Keratinocyte (primary cell): ENCODE data around the gene KRTAP3-2. TPM values are rescaled to one million over a fixed set of nuclear protein-coding genes. Genes with fewer than 3 reads are reported as not detected.
A peak's percentile ranks its signal among the peaks of the same experiment; 100 is the strongest.
"Not testable (repeated sequence)": the region's sequence is repeated elsewhere in the genome, so short reads cannot be mapped to it uniquely, and the experiment has no call there.

Experiments
- DNase-seq: peaks from one replicate; pipeline ENCODE4 v3.0.0-alpha.2; 2011; ENCODE audit warnings: low read depth, missing footprints, low spot score
- FAIRE-seq: peaks from 2 replicates; lab custom pipeline; 2011; peaks lifted over from hg19 to GRCh38; lab: Jason Lieb, UNC
- H2AFZ ChIP-seq: 2 replicates; pipeline ENCODE4 v1.6.0; 2012; ENCODE audit warnings: low read length, control low read depth, inconsistent platforms; ENCODE audit not compliant: control insufficient read depth
- H3K27ac ChIP-seq: 2 replicates; pipeline ENCODE4 v1.5.1; 2011; ENCODE audit warnings: low read length; ENCODE audit not compliant: control insufficient read depth, insufficient read depth
- H3K27me3 ChIP-seq: 3 replicates; pipeline ENCODE4 v1.6.0; 2011; ENCODE audit warnings: low read length; ENCODE audit not compliant: control insufficient read depth, insufficient read depth; ENCODE audit errors: extremely low read depth
- H3K36me3 ChIP-seq, 2 experiments: 2 replicates in 1 of 2; 3 replicates in 1 of 2; pipeline ENCODE4 v1.5.1; 2011; ENCODE audit warnings: low read length in 2 of 2, mild to moderate bottlenecking in 1 of 2; ENCODE audit not compliant: control insufficient read depth in 2 of 2, insufficient read depth in 2 of 2; ENCODE audit errors: extremely low read depth in 1 of 2
- H3K4me1 ChIP-seq: 3 replicates; pipeline ENCODE4 v1.5.1; 2011; ENCODE audit warnings: low read length; ENCODE audit not compliant: control insufficient read depth, insufficient read depth; ENCODE audit errors: extremely low read depth
- H3K4me2 ChIP-seq: 3 replicates; pipeline ENCODE4 v1.6.0; 2011; ENCODE audit warnings: low read depth, low read length; ENCODE audit not compliant: control insufficient read depth, insufficient read depth; ENCODE audit errors: extremely low read depth
- H3K4me3 ChIP-seq, 3 experiments: fragments of 200-600 bp in 1 of 3; sonication (generic) in 1 of 3; 2 replicates in 2 of 3; 3 replicates in 1 of 3; pipeline ENCODE4 v1.5.1; 2011 to 2016; ENCODE audit warnings: low read length in 3 of 3, mild to moderate bottlenecking in 3 of 3, control low read depth in 2 of 3, inconsistent platforms in 1 of 3, low read depth in 1 of 3, mixed read lengths in 1 of 3, mixed run types in 1 of 3, moderate library complexity in 1 of 3; ENCODE audit not compliant: control insufficient read depth in 2 of 3, insufficient read depth in 2 of 3; ENCODE audit errors: extremely low read depth in 1 of 3
- H3K79me2 ChIP-seq: 2 replicates; pipeline ENCODE4 v1.6.0; 2012; ENCODE audit warnings: low read length; ENCODE audit not compliant: control insufficient read depth, insufficient read depth
- H3K9ac ChIP-seq: 3 replicates; pipeline ENCODE4 v1.6.0; 2011; ENCODE audit warnings: low read length; ENCODE audit not compliant: control insufficient read depth, insufficient read depth; ENCODE audit errors: extremely low read depth
- H3K9me1 ChIP-seq: 3 replicates; pipeline ENCODE4 v1.6.0; 2011; ENCODE audit warnings: low read length; ENCODE audit not compliant: control insufficient read depth, insufficient read depth; ENCODE audit errors: extremely low read depth
- H3K9me3 ChIP-seq: 2 replicates; pipeline ENCODE4 v1.5.1; 2012; ENCODE audit warnings: low read depth, low read length; ENCODE audit not compliant: control insufficient read depth
- H4K20me1 ChIP-seq: 3 replicates; pipeline ENCODE4 v1.6.0; 2011; ENCODE audit warnings: low read length; ENCODE audit not compliant: control insufficient read depth, insufficient read depth; ENCODE audit errors: extremely low read depth
- CTCF ChIP-seq, 3 experiments: IDR thresholded peaks in 1 of 3; conservative IDR thresholded peaks in 1 of 3; optimal IDR thresholded peaks in 1 of 3; 2 replicates in 2 of 3; 3 replicates in 1 of 3; pipeline versions ENCODE3 to v1.5.1; 2011; ENCODE audit warnings: low read length in 3 of 3, mild to moderate bottlenecking in 3 of 3, moderate library complexity in 2 of 3, control low read depth in 1 of 3, inconsistent platforms in 1 of 3; ENCODE audit not compliant: insufficient read depth in 2 of 3; ENCODE audit errors: extremely low read depth in 1 of 3
- EZH2 ChIP-seq: IDR thresholded peaks from one replicate; pipeline ENCODE4 v1.6.1; 2012; ENCODE audit warnings: inconsistent platforms, mild to moderate bottlenecking, low read length, moderate library complexity
- dilution Hi-C: fragments of 300-500 bp; cut with MboI; formaldehyde crosslinking; loops from one replicate; pipeline ENCODE4 v1.7.0; 2020; ENCODE audit warnings: low sequenced_read_pairs; ENCODE audit not compliant: extremely low pct_ligation_motif_present
- polyA plus RNA-seq, 5 experiments: library from polyadenylated mRNA; depleted of rRNA in 3 of 5; stranded (reverse) in 3 of 5; stranded (forward) in 1 of 5; unstranded in 1 of 5; fragments of >200 nt; gene quantifications; 1 replicate in 1 of 5; 2 replicates in 3 of 5; 3 replicates in 1 of 5; pipeline versions ENCODE4 v1.2.1 to v1.2.3, GENCODE V29; 2011 to 2012; ENCODE audit warnings: missing spikeins in 2 of 5, low read depth in 1 of 5, low replicate concordance in 1 of 5

KRTAP3-2 gene
- polyA plus RNA-seq, 1 donor (not counting 4 experiments of a cell fraction or from before 2014, with no cell fraction given) = not detected

GRCh38 chr17:41046735-41047465 lies 47.2 kb upstream of the KRTAP3-2 start, which contains the start of gene KRTAP2-1:
TSS of gene KRTAP2-1 (minus strand) at chr17:41047316. CDS start at chr17:41047267, 49 bp downstream.
- dilution Hi-C loops, H3K4me3 ChIP-seq, H3K27me3 ChIP-seq, H3K36me3 ChIP-seq, H3K9me3 ChIP-seq, H3K9ac ChIP-seq, H2AFZ ChIP-seq, H3K27ac ChIP-seq, DNase-seq, H3K79me2 ChIP-seq, FAIRE-seq, H4K20me1 ChIP-seq, H3K9me1 ChIP-seq, H3K4me2 ChIP-seq: not testable (repeated sequence)
- H3K4me1 ChIP-seq = peaks cover 13% of the 10 kb centered on the region

GRCh38 chr17:41042953-41043352 lies 43.2 kb upstream of the KRTAP3-2 start:
- dilution Hi-C loops = no loop called here
- H3K36me3 ChIP-seq = no peaks in the 10 kb centered on the region
- no peak overlapping the region for H3K9ac ChIP-seq
- TF ChIP-seq CTCF (optimal IDR thresholded peaks at IDR 0.05 in 1 of 3, IDR thresholded peaks at IDR 0.05 in 1 of 3, conservative IDR thresholded peaks at IDR 0.05 in 1 of 3; ENCODE audit: extremely low read depth in 1 of 3, insufficient read depth in 2 of 3, low read length in 3 of 3) (no peak), EZH2 (no peak)
- no peak overlapping the region for H3K4me2 ChIP-seq
- FAIRE-seq = no peak
- no peak overlapping the region for H2AFZ ChIP-seq
- no peaks in the 10 kb centered on the region for H3K79me2 ChIP-seq
- H3K27ac ChIP-seq = no peak overlapping the region
- H4K20me1 ChIP-seq = no peaks in the 10 kb centered on the region
- no peaks in the 10 kb centered on the region for H3K9me3 ChIP-seq
- no peak overlapping the region for H3K4me3 ChIP-seq
- no peaks in the 10 kb centered on the region for H3K9me1 ChIP-seq
- DNase-seq = no peak
- no peaks in the 10 kb centered on the region for H3K27me3 ChIP-seq
- H3K4me1 ChIP-seq = no peaks in the 10 kb centered on the region

- peak within 1 kb of the TSS; percentile 74 for H2AFZ ChIP-seq
- dilution Hi-C loops = not testable (repeated sequence)
- FAIRE-seq = peak; percentile 48
Observed at GRCh38 chr17:41040783-41041571, 41.3 kb upstream of the KRTAP3-2 start, which contains the start of gene KRTAP1-1. TSS of gene KRTAP1-1 (minus strand) at chr17:41041450. CDS start at chr17:41041397, 53 bp downstream.

More at GRCh38 chr17:41040783-41041571, 41.3 kb upstream of the KRTAP3-2 start, which contains the start of gene KRTAP1-1:
- not testable (repeated sequence) for H3K4me2 ChIP-seq, H3K9ac ChIP-seq, H4K20me1 ChIP-seq, DNase-seq, H3K79me2 ChIP-seq, H3K4me3 ChIP-seq, H3K4me1 ChIP-seq, H3K36me3 ChIP-seq, H3K27me3 ChIP-seq, H3K9me1 ChIP-seq, H3K27ac ChIP-seq, H3K9me3 ChIP-seq
